Breast epithelium (tissue), 3 donors: Measurements from ENCODE around the gene PIR.

ENCODE experiments used
- CTCF ChIP-seq, 3 donors: fragments of 450-650 bp; IDR thresholded peaks; one replicate each; pipeline ENCODE4 v1.5.1; 2016 to 2017; ENCODE audit warnings: antibody characterized with exemption in 3 of 3, mild to moderate bottlenecking in 3 of 3, moderate library complexity in 3 of 3
- POLR2AphosphoS5 ChIP-seq, 3 donors: sonication (generic); formaldehyde crosslinking; IDR thresholded peaks; one replicate each; pipeline ENCODE4 v1.6.1; 2017; ENCODE audit warnings: antibody characterized with exemption in 3 of 3

GRCh38 chrX:15349046-15349445 is 144.1 kb downstream of the PIR start:
- TF ChIP-seq CTCF (IDR thresholded peaks at IDR 0.05) (peak; percentile 12 to 64 (median 47)), POLR2AphosphoS5 (IDR thresholded peaks at IDR 0.05) (no peak)
